Body of pancreas (tissue), 4 donors: Measurements from ENCODE around the gene PDE6D.

Experiments used
- POLR2A ChIP-seq, 3 donors: fragments of 450-650 bp; IDR thresholded peaks; one replicate each; pipeline ENCODE4 v1.6.1; 2016; ENCODE audit warnings: antibody characterized with exemption in 3 of 3, mild to moderate bottlenecking in 2 of 3
- TF ChIP-seq, protein P1 (sequence below), 7 experiments: fragments of 450-650 bp in 4 of 7; fragments of 200-600 bp in 3 of 7; sonication (generic) in 3 of 7; IDR thresholded peaks; one replicate each; pipeline ENCODE4 v1.5.1; 2016 to 2019; ENCODE audit warnings: antibody characterized with exemption in 7 of 7

DNA sequence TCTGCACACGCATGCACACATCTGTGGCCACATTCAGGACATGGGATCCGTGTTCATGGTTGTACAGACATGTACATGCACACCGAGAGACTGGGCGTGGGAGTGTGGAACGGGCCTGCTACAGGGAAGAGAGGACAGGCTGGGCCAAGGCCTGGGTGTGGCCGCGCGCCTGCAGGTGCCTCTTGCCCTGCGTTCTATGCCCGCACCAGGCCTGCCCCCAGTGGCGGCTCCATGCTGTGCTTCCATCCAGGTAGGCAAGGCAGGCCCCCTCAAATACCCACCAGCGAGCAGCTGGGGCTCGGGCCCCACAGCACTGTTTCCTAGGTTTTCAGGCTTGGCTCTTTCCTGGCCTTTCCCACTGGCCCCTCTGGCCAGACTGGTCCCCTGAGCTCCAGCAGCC is 88.2 kb downstream of the PDE6D start:
- TF ChIP-seq, protein P1, sequence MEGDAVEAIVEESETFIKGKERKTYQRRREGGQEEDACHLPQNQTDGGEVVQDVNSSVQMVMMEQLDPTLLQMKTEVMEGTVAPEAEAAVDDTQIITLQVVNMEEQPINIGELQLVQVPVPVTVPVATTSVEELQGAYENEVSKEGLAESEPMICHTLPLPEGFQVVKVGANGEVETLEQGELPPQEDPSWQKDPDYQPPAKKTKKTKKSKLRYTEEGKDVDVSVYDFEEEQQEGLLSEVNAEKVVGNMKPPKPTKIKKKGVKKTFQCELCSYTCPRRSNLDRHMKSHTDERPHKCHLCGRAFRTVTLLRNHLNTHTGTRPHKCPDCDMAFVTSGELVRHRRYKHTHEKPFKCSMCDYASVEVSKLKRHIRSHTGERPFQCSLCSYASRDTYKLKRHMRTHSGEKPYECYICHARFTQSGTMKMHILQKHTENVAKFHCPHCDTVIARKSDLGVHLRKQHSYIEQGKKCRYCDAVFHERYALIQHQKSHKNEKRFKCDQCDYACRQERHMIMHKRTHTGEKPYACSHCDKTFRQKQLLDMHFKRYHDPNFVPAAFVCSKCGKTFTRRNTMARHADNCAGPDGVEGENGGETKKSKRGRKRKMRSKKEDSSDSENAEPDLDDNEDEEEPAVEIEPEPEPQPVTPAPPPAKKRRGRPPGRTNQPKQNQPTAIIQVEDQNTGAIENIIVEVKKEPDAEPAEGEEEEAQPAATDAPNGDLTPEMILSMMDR (IDR thresholded peaks at IDR 0.05): no peak
- no peak for TF ChIP-seq POLR2A (IDR thresholded peaks at IDR 0.05)
